Nephron progenitor cell (in vitro differentiated cells): ENCODE results near the gene PTPRK.
"Not testable (repeated sequence)": the region's sequence is repeated elsewhere in the genome, so short reads cannot be mapped to it uniquely, and the experiment has no call there.

ENCODE experiments used
- DNase-seq: peaks from one replicate; pipeline ENCODE4 v3.0.0; 2021
- H3K27ac Mint-ChIP-seq: 2 replicates; pipeline ENCODE4 v1.8.0; 2021; ENCODE audit warnings: mild to moderate bottlenecking, moderate library complexity, mixed read lengths
- H3K27me3 Mint-ChIP-seq: 2 replicates; pipeline ENCODE4 v1.8.0; 2021; ENCODE audit warnings: mild to moderate bottlenecking, low read depth, mixed read lengths; ENCODE audit not compliant: poor library complexity
- H3K36me3 Mint-ChIP-seq: 2 replicates; pipeline ENCODE4 v1.8.0; 2021; ENCODE audit warnings: low read depth, mixed read lengths
- H3K4me1 Mint-ChIP-seq: 2 replicates; pipeline ENCODE4 v1.8.0; 2021; ENCODE audit warnings: mixed read lengths
- H3K4me3 Mint-ChIP-seq: 2 replicates; pipeline ENCODE4 v1.8.0; 2021; ENCODE audit warnings: mild to moderate bottlenecking, moderate library complexity, mixed read lengths
- H3K9me3 Mint-ChIP-seq: 2 replicates; pipeline ENCODE4 v1.8.0; 2021; ENCODE audit warnings: mild to moderate bottlenecking, moderate library complexity, mixed read lengths
- TF ChIP-seq, protein P1 (sequence below): fragments of 200-600 bp; sonication (generic); IDR thresholded peaks from 2 replicates; pipeline ENCODE4 v1.5.0; 2021; ENCODE audit warnings: antibody characterized with exemption

The PTPRK gene

DNA sequence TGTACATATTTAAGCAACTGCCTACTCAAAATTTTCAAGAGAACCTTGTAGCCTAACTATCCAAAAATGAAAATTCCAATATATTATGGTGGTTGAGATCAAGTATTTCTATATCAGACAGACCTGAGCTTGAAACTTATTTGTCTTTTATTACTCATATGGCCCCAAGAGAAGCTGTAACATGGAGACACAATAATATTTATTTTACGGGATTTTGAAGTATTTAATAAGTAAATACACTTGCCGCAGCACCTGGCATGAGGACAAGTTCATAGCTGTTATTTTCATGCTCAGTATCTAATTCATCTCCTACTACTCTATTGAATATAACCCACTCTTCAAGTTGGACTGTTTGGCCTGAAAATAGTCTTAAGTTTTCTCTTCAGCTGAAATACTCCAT, 28.0 kb downstream of the PTPRK start:
- Mint-ChIP-seq H3K27ac (no peak overlapping the region), H3K9me3 (peaks cover 3% of the 10 kb centered on the region)

DNA sequence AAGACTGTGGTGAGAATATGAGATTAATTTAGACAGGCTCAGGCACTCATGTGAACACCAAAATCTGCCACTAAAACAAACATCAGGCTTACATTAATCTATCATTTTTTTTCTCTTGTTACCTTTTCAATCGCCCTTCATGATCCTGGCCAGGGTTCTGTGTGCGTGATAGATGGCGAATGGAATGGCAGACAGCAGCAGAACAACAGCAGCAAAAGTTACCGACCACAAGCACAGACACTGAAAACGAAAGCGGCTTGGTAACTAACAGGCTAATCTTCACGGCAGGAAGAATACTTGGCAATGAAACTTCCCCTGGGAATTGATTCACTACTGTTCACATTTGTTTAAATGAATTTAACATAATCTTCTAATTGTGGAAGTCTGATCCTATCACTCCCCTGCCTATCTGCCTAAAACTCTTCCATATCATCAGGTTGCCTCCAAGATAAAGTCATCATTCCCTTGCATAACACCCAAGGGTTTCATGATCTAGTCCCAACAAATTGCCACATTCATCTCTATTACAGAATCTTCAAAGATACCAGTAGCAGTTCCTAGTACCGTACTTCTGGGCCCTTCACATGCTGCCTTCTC, 28.7 kb downstream of the PTPRK start:
- TF ChIP-seq, protein P1, sequence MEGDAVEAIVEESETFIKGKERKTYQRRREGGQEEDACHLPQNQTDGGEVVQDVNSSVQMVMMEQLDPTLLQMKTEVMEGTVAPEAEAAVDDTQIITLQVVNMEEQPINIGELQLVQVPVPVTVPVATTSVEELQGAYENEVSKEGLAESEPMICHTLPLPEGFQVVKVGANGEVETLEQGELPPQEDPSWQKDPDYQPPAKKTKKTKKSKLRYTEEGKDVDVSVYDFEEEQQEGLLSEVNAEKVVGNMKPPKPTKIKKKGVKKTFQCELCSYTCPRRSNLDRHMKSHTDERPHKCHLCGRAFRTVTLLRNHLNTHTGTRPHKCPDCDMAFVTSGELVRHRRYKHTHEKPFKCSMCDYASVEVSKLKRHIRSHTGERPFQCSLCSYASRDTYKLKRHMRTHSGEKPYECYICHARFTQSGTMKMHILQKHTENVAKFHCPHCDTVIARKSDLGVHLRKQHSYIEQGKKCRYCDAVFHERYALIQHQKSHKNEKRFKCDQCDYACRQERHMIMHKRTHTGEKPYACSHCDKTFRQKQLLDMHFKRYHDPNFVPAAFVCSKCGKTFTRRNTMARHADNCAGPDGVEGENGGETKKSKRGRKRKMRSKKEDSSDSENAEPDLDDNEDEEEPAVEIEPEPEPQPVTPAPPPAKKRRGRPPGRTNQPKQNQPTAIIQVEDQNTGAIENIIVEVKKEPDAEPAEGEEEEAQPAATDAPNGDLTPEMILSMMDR = no peak
- no peak for DNase-seq
- H3K4me3 Mint-ChIP-seq = no peak overlapping the region

More for the DNA sequence above, 28.0 kb downstream of the PTPRK start:
- TF ChIP-seq, protein P1 = no peak
- peaks cover 42% of the 10 kb centered on the region for H3K4me1 Mint-ChIP-seq
- DNase-seq = no peak
- H3K36me3 Mint-ChIP-seq = peaks cover 27% of the 10 kb centered on the region
- no peak overlapping the region for H3K4me3 Mint-ChIP-seq
- H3K27me3 Mint-ChIP-seq = no peaks in the 10 kb centered on the region

DNA sequence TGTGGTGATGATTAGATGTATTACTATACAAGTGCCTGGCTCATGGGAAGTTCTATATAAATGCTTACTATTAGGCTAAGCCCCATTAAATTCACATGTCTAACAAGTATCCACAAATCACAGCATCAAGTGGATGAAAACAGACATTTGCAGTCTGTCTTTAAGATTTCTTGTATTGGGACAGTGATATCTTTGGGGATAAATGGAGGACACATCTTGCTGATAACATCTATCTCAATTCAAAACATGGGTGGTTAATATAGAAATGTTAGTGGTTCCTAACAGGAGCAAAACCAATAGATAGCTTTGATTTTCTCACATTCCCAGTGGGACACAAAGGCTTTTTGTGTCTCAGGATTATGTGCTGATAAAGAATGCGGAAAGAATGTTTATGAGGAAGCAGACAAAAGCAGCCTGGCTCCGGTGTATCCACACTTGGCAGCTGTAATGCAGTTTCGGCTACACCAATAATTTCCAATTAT, 29.3 kb downstream of the PTPRK start:
- TF ChIP-seq, protein P1 = no peak
- Mint-ChIP-seq H3K4me3 (no peak overlapping the region), H3K36me3 (peaks cover 27% of the 10 kb centered on the region), H3K27ac (no peak overlapping the region), H3K27me3 (no peaks in the 10 kb centered on the region), H3K4me1 (peaks cover 44% of the 10 kb centered on the region), H3K9me3 (peaks cover 3% of the 10 kb centered on the region)
- no peak for DNase-seq

More for the DNA sequence above, 28.7 kb downstream of the PTPRK start:
- peak overlapping the region; percentile 41 for H3K27ac Mint-ChIP-seq
- H3K4me1 Mint-ChIP-seq = peaks cover 45% of the 10 kb centered on the region
- H3K27me3 Mint-ChIP-seq = no peaks in the 10 kb centered on the region
- peaks cover 3% of the 10 kb centered on the region for H3K9me3 Mint-ChIP-seq
- H3K36me3 Mint-ChIP-seq = peaks cover 27% of the 10 kb centered on the region

DNA sequence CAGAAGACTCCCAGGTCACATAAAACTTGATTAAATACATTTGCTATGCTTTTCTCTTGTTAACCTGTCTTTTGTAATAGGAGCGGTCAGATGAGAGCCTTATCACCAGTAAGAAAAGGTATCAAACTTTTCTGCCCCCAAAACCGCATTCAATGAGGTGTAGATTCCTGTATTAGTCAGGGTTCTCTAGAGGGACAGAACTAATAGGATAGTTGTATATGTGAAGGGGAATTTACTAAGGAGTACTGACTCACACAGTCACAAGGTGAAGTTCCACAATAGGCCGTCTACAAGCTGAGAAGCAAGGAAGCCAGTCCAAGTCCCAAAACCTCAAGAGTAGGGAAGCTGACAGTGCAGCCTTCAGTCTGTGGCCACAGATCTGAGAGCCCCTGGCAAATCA, 32.7 kb downstream of the PTPRK start:
- Mint-ChIP-seq H3K9me3 (no peaks in the 10 kb centered on the region), H3K4me3 (no peak overlapping the region), H3K4me1 (peaks cover 29% of the 10 kb centered on the region), H3K27ac (no peak overlapping the region), H3K36me3 (peaks cover 18% of the 10 kb centered on the region), H3K27me3 (no peaks in the 10 kb centered on the region)
- DNase-seq = no peak
- TF ChIP-seq, protein P1 = no peak

DNA sequence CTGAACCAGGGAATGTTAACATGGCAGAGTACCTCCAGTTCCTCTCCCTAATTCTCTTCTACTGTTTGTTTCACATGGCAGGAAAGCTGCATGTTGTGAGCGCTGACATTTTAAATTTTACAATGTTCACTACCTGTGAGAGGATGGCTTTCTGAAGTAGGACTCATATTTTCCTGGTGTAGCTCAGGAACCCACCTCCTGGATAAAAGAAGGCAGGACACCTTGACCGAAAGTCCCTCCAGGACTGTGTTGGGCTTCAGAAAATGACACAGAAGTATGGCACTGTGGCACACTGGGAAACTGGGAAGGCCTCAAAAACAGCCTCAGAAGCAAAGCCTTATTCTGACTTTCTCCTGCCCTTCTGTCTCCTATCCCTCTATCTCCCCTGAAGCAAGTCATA, 33.3 kb downstream of the PTPRK start:
- H3K36me3 Mint-ChIP-seq = peaks cover 13% of the 10 kb centered on the region
- peak overlapping the region; percentile 4 for H3K27ac Mint-ChIP-seq
- no peaks in the 10 kb centered on the region for H3K9me3 Mint-ChIP-seq
- TF ChIP-seq, protein P1 = peak; percentile 22
- H3K27me3 Mint-ChIP-seq = no peaks in the 10 kb centered on the region
- H3K4me1 Mint-ChIP-seq = peaks cover 34% of the 10 kb centered on the region
- DNase-seq = no peak
- no peak overlapping the region for H3K4me3 Mint-ChIP-seq

DNA sequence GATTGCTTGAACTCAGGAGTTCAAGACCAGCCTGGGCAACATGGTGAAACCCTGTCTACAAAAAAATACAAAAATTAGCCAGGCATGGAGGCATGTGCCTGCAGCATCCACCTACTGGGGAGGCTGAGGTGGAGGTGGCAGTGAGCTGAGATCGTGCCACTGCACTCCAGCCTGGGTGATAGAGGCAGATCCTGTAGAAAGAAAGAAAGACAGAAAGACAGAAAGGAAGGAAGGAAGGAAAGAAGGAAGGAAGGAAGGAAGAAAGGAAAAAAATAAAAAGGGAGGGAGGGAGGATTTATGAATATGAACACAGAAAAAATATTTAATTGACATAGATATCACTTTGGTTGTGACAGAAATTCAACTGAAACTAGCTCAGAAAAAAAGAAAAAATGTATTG, 33.8 kb downstream of the PTPRK start:
- not testable (repeated sequence) for H3K4me3 Mint-ChIP-seq, H3K36me3 Mint-ChIP-seq, H3K9me3 Mint-ChIP-seq, H3K27ac Mint-ChIP-seq, H3K27me3 Mint-ChIP-seq, DNase-seq
- H3K4me1 Mint-ChIP-seq = peaks cover 33% of the 10 kb centered on the region
